Testis (tissue), 3 donors: ENCODE data around the gene ZDHHC8. TPM values are rescaled to one million over a fixed set of nuclear protein-coding genes. Genes with fewer than 3 reads are reported as not detected.

Experiments
- DNase-seq: peaks from one replicate; pipeline ENCODE4 v3.0.0-alpha.2; 2019
- H3K27ac ChIP-seq, 2 donors: fragments of 200-600 bp; sonication (generic); one replicate each; pipeline ENCODE4 v1.5.1; 2019
- H3K27me3 ChIP-seq: fragments of 200-600 bp; sonication (generic); one replicate; pipeline ENCODE4 v1.5.1; 2019
- H3K36me3 ChIP-seq: fragments of 200-600 bp; sonication (generic); one replicate; pipeline ENCODE4 v1.5.1; 2017; ENCODE audit warnings: low read depth; ENCODE audit errors: missing control alignments
- H3K4me1 ChIP-seq: fragments of 200-600 bp; sonication (generic); one replicate; pipeline ENCODE4 v1.5.1; 2019
- H3K4me3 ChIP-seq, 2 donors: fragments of 200-600 bp; sonication (generic); one replicate each; pipeline ENCODE4 v1.5.1; 2017 to 2019
- H3K9me3 ChIP-seq: fragments of 200-600 bp; sonication (generic); one replicate; pipeline ENCODE4 v1.5.1; 2017
- CTCF ChIP-seq, 3 experiments: fragments of 450-650 bp in 2 of 3; fragments of 200-600 bp in 1 of 3; sonication (generic) in 1 of 3; IDR thresholded peaks; one replicate each; pipeline ENCODE4 v1.5.1; 2016 to 2019; ENCODE audit warnings: antibody characterized with exemption in 3 of 3, mild to moderate bottlenecking in 2 of 3, moderate library complexity in 1 of 3
- POLR2A ChIP-seq: fragments of 450-650 bp; IDR thresholded peaks from one replicate; pipeline ENCODE4 v1.6.1; 2017; ENCODE audit warnings: antibody characterized with exemption, mild to moderate bottlenecking, moderate library complexity
- WGBS, 2 donors: methylation state at CpG; one replicate each; pipeline ENCODE4 v1.1.5; 2018; 5-methylcytosine and 5-hydroxymethylcytosine counted together
- intact Hi-C: fragments of 100-400 bp; cut with DNase I; formaldehyde crosslinking; loops from one replicate; pipeline ENCODE4 v1.15.1; 2023; ENCODE audit warnings: low total_unique reads
- polyA plus RNA-seq: library from polyadenylated mRNA; stranded (reverse); fragments of 350-450 nt; fragmentation: Illumina TruSeq; extraction: RNeasy Lipid Tissue Mini Kit (QIAGEN cat#74804); gene quantifications from one replicate; pipeline ENCODE4 v1.2.3, GENCODE V29; 2014; ENCODE audit warnings: low read depth, low replicate concordance; ENCODE audit not compliant: insufficient read depth
- total RNA-seq, 2 donors: library from RNA; depleted of rRNA; stranded (reverse); fragments of >200 nt; gene quantifications; one replicate each; pipeline ENCODE4 v1.2.3, GENCODE V29; 2016

ZDHHC8 gene
- total and polyA plus RNA-seq, 3 donors from 2014 or later = 34.0 to 44.0 (median 40.9) TPM

- Histone ChIP-seq H3K4me3 (no peak overlapping the region), H3K4me1 (peaks cover 4% of the 10 kb centered on the region), H3K27me3 (no peaks in the 10 kb centered on the region), H3K9me3 (no peaks in the 10 kb centered on the region), H3K27ac (no peak overlapping the region), H3K36me3 (no peaks in the 10 kb centered on the region)
- DNase-seq = no peak
- WGBS, 2 donors = 51% methylated on average over 14 of the region's 14 CpGs; no CpG with 5 or more reads in 1 of the 2 donors
- TF ChIP-seq CTCF (IDR thresholded peaks at IDR 0.05) (no peak), POLR2A (no peak)
- intact Hi-C loops = loop anchor here (5.0 kb wide), 2 partner anchors 113 to 128 kb away; partner anchors contain the start of gene RTN4R
Measured at GRCh38 chr22:20154602-20155187, 23.1 kb downstream of the ZDHHC8 start.

- no peak overlapping the region for H3K27ac ChIP-seq
- intact Hi-C loops = loop anchor here (5.0 kb wide), 2 partner anchors 112 to 127 kb away; partner anchors contain the start of gene RTN4R
- 62 to 76% methylated on average over 9 to 29 of the region's 30 CpGs for WGBS, 2 donors
- no peaks in the 10 kb centered on the region for H3K9me3 ChIP-seq
- no peaks in the 10 kb centered on the region for H3K36me3 ChIP-seq
- H3K4me1 ChIP-seq = peaks cover 4% of the 10 kb centered on the region
- no peak for DNase-seq
- no peaks in the 10 kb centered on the region for H3K27me3 ChIP-seq
- no peak for TF ChIP-seq CTCF (IDR thresholded peaks at IDR 0.05)
- no peak for TF ChIP-seq POLR2A
- no peak overlapping the region for H3K4me3 ChIP-seq
Measured at GRCh38 chr22:20155330-20156041, 23.9 kb downstream of the ZDHHC8 start.

GRCh38 chr22:20156042-20156389, 24.4 kb downstream of the ZDHHC8 start:
- H3K27me3 ChIP-seq = no peaks in the 10 kb centered on the region
- no peak overlapping the region for H3K4me3 ChIP-seq
- peaks cover 4% of the 10 kb centered on the region for H3K4me1 ChIP-seq
- TF ChIP-seq CTCF (IDR thresholded peaks at IDR 0.05) (no peak), POLR2A (no peak)
- no peaks in the 10 kb centered on the region for H3K9me3 ChIP-seq
- H3K36me3 ChIP-seq = no peaks in the 10 kb centered on the region
- DNase-seq = no peak
- 56 to 82% methylated on average over 4 to 7 of the region's 7 CpGs for WGBS, 2 donors
- no peak overlapping the region for H3K27ac ChIP-seq
- intact Hi-C loops = loop anchor here (5.0 kb wide), 2 partner anchors 111 to 126 kb away; partner anchors contain the start of gene RTN4R

GRCh38 chr22:20156611-20157429, 25.2 kb downstream of the ZDHHC8 start:
- 50 to 84% methylated on average over 6 to 17 of the region's 17 CpGs for WGBS, 2 donors
- no peak overlapping the region for H3K27ac ChIP-seq
- no peaks in the 10 kb centered on the region for H3K9me3 ChIP-seq
- peak; percentile 95 for DNase-seq
- no peaks in the 10 kb centered on the region for H3K36me3 ChIP-seq
- H3K4me1 ChIP-seq = peaks cover 4% of the 10 kb centered on the region
- H3K27me3 ChIP-seq = no peaks in the 10 kb centered on the region
- TF ChIP-seq CTCF (IDR thresholded peaks at IDR 0.05) = peak; percentile 99 to 100 (median 100)
- no peak for TF ChIP-seq POLR2A
- intact Hi-C loops = loop anchor here (5.0 kb wide), 2 partner anchors 110 to 125 kb away; partner anchors contain the start of gene RTN4R
- no peak overlapping the region for H3K4me3 ChIP-seq
